Esophagus squamous epithelium (tissue), 5 donors: ENCODE results near the gene GPRASP2. TPM values are rescaled to one million over a fixed set of nuclear protein-coding genes. Genes with fewer than 3 reads are reported as not detected.

Source experiments
- DNase-seq: peaks from one replicate; lab custom pipeline; 2025; lab: John Stamatoyannopoulos, UW
- H3K27ac ChIP-seq, 4 donors: fragments of 200-600 bp; sonication (generic); one replicate each; pipeline ENCODE4 v1.5.1; 2016 to 2019; ENCODE audit warnings: mild to moderate bottlenecking in 1 of 4
- H3K27me3 ChIP-seq, 4 donors: fragments of 200-600 bp; sonication (generic); 1 replicate in 3 of 4; 2 replicates in 1 of 4; pipeline versions ENCODE4 v1.5.1 to v1.6.0; 2017 to 2021; ENCODE audit warnings: antibody characterized with exemption in 1 of 4
- H3K36me3 ChIP-seq, 3 donors: fragments of 200-600 bp; sonication (generic); one replicate each; pipeline ENCODE4 v1.5.1; 2016 to 2019
- H3K4me1 ChIP-seq, 3 donors: fragments of 200-600 bp; sonication (generic); one replicate each; pipeline ENCODE4 v1.5.1; 2017 to 2019
- H3K4me3 ChIP-seq, 4 donors: fragments of 200-600 bp; sonication (generic); 1 replicate in 3 of 4; 2 replicates in 1 of 4; pipeline ENCODE4 v1.5.1; 2016 to 2019; ENCODE audit warnings: mild to moderate bottlenecking in 2 of 4, moderate library complexity in 1 of 4
- H3K9me3 ChIP-seq, 3 donors: fragments of 200-600 bp; sonication (generic); one replicate each; pipeline ENCODE4 v1.5.1; 2016 to 2019
- CTCF ChIP-seq, 6 experiments: fragments of 450-650 bp in 4 of 6; fragments of 200-600 bp in 2 of 6; sonication (generic) in 2 of 6; IDR thresholded peaks; one replicate each; pipeline ENCODE4 v1.5.1; 2016 to 2019; ENCODE audit warnings: antibody characterized with exemption in 6 of 6, mild to moderate bottlenecking in 4 of 6, moderate library complexity in 4 of 6
- POLR2A ChIP-seq, 4 donors: fragments of 450-650 bp; IDR thresholded peaks; one replicate each; pipeline ENCODE4 v1.6.1; 2017; ENCODE audit warnings: antibody characterized with exemption in 4 of 4, mild to moderate bottlenecking in 4 of 4, moderate library complexity in 3 of 4
- WGBS, 2 donors: methylation state at CpG; one replicate each; pipeline ENCODE4 v1.1.5; 2018; 5-methylcytosine and 5-hydroxymethylcytosine counted together
- intact Hi-C: fragments of 100-400 bp; cut with DNase I; formaldehyde crosslinking; loops from one replicate; pipeline ENCODE4 v1.15.0; 2022
- total RNA-seq, 4 donors: library from RNA; depleted of rRNA; stranded (reverse); fragments of >200 nt; gene quantifications; one replicate each; pipeline ENCODE4 v1.1.0, GENCODE V29; 2016
- donor health status: DM: yes; HTN: yes; CAD: no.

GPRASP2 gene
- total RNA-seq, 4 donors from 2014 or later: 3.4 to 10.1 (median 6.8) TPM

GRCh38 chrX:102684772-102685520, 27.3 kb upstream of the GPRASP2 start:
- no peak for DNase-seq
- 32 to 37% methylated on average over 2 of the region's 2 CpGs for WGBS, 2 donors
- H3K4me3 ChIP-seq: no peak overlapping the region
- H3K27me3 ChIP-seq: no peaks in the 10 kb centered on the region
- H3K36me3 ChIP-seq: no peaks in the 10 kb centered on the region
- H3K27ac ChIP-seq: no peak overlapping the region
- intact Hi-C loops: no loop called here
- TF ChIP-seq CTCF (IDR thresholded peaks at IDR 0.05) (no peak), POLR2A (IDR thresholded peaks at IDR 0.05) (no peak)
- no peaks in the 10 kb centered on the region for H3K4me1 ChIP-seq
- H3K9me3 ChIP-seq: peaks cover 0 to 19% (median 0%) of the 10 kb centered on the region in 3 donors

GRCh38 chrX:102694749-102695148, 17.5 kb upstream of the GPRASP2 start:
- no peak overlapping the region for H3K27ac ChIP-seq
- no peaks in the 10 kb centered on the region for H3K4me1 ChIP-seq
- no peak for TF ChIP-seq CTCF (IDR thresholded peaks at IDR 0.05)
- no peak for TF ChIP-seq POLR2A (IDR thresholded peaks at IDR 0.05)
- H3K4me3 ChIP-seq: no peak overlapping the region
- DNase-seq: no peak
- H3K36me3 ChIP-seq: no peaks in the 10 kb centered on the region
- WGBS, 2 donors: 88 to 89% methylated on average over 3 of the region's 3 CpGs
- intact Hi-C loops: no loop called here
- no peaks in the 10 kb centered on the region for H3K27me3 ChIP-seq
- peaks cover 0 to 7% (median 0%) of the 10 kb centered on the region in 3 donors for H3K9me3 ChIP-seq

GRCh38 chrX:102696306-102696705, 15.9 kb upstream of the GPRASP2 start:
- Histone ChIP-seq H3K4me1 (no peaks in the 10 kb centered on the region), H3K9me3 (peaks cover 0 to 7% (median 0%) of the 10 kb centered on the region in 3 donors), H3K27ac (no peak overlapping the region), H3K36me3 (no peaks in the 10 kb centered on the region), H3K27me3 (no peaks in the 10 kb centered on the region), H3K4me3 (no peak overlapping the region)
- intact Hi-C loops: no loop called here
- TF ChIP-seq POLR2A (IDR thresholded peaks at IDR 0.05): no peak
- DNase-seq: no peak

- intact Hi-C loops: no loop called here
- Histone ChIP-seq H3K27me3 (no peaks in the 10 kb centered on the region), H3K27ac (no peak overlapping the region), H3K4me3 (no peak overlapping the region), H3K9me3 (no peaks in the 10 kb centered on the region), H3K36me3 (no peaks in the 10 kb centered on the region), H3K4me1 (no peaks in the 10 kb centered on the region)
- DNase-seq: no peak
- TF ChIP-seq CTCF (IDR thresholded peaks at IDR 0.05) (no peak), POLR2A (IDR thresholded peaks at IDR 0.05) (no peak)
Observed at GRCh38 chrX:102697494-102697893, 14.8 kb upstream of the GPRASP2 start.

GRCh38 chrX:102708900-102709299, 3.3 kb upstream of the GPRASP2 start:
- no peaks in the 10 kb centered on the region for H3K27me3 ChIP-seq
- no peaks in the 10 kb centered on the region for H3K36me3 ChIP-seq
- H3K4me3 ChIP-seq: no peak overlapping the region
- H3K9me3 ChIP-seq: no peaks in the 10 kb centered on the region
- H3K4me1 ChIP-seq: peaks cover 0 to 6% (median 0%) of the 10 kb centered on the region in 3 donors
- no peak overlapping the region for H3K27ac ChIP-seq
- TF ChIP-seq POLR2A (IDR thresholded peaks at IDR 0.05) (no peak), CTCF (IDR thresholded peaks at IDR 0.05) (no peak)
- 40 to 44% methylated on average over 2 of the region's 2 CpGs for WGBS, 2 donors
- DNase-seq: no peak
- intact Hi-C loops: no loop called here
